LNCaP clone FGC (cell line): ENCODE results near the gene FAM89A.
"Not testable (repeated sequence)": the region's sequence is repeated elsewhere in the genome, so short reads cannot be mapped to it uniquely, and the experiment has no call there.

Source experiments
- DNase-seq: peaks from one replicate; pipeline ENCODE4 v3.0.0-alpha.2; 2011; ENCODE audit warnings: low read depth
- H3K4me3 ChIP-seq: 2 replicates; pipeline ENCODE4 v1.5.1; 2011; ENCODE audit warnings: mild to moderate bottlenecking, low read depth, low read length, control low read depth
- TF ChIP-seq, protein P1 (sequence below): IDR thresholded peaks from 2 replicates; pipeline ENCODE4 v1.5.1; 2012; ENCODE audit warnings: mild to moderate bottlenecking; ENCODE audit not compliant: control insufficient read depth, insufficient read depth; ENCODE audit errors: extremely low read depth

Gene FAM89A

DNA sequence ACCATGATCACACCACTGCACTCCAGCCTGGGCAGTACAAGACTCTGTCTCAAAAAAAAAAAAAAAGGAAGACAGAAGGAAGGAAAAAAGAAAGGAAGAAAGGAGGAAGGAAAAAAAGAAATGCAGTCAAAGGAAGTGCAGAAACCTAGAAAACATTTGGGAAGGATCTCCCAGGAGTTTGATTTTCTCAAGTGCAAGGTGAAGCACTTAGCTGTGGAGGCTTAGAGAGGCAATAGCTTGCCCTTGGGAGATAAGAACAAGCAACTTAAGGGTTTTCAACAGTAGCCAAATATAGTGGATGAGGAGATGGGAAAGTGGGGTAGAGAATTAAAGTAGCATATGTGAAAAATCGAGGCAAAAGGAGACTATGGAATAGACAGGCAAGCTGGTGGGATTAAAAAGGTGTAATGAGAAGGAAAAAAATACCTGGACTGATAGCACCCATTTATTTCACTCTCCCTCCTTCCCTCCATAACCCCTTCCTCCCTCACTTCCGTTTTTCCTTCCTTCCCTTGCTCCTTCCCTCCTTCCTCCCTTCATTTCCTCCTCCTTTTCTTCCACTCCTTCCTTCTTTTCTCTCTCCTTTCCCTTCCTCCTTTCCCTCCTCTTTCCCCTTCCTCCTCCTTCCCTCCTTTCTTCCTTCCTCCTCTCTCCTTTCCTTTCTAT lies 6.8 kb upstream of the FAM89A start:
- TF ChIP-seq, protein P1, sequence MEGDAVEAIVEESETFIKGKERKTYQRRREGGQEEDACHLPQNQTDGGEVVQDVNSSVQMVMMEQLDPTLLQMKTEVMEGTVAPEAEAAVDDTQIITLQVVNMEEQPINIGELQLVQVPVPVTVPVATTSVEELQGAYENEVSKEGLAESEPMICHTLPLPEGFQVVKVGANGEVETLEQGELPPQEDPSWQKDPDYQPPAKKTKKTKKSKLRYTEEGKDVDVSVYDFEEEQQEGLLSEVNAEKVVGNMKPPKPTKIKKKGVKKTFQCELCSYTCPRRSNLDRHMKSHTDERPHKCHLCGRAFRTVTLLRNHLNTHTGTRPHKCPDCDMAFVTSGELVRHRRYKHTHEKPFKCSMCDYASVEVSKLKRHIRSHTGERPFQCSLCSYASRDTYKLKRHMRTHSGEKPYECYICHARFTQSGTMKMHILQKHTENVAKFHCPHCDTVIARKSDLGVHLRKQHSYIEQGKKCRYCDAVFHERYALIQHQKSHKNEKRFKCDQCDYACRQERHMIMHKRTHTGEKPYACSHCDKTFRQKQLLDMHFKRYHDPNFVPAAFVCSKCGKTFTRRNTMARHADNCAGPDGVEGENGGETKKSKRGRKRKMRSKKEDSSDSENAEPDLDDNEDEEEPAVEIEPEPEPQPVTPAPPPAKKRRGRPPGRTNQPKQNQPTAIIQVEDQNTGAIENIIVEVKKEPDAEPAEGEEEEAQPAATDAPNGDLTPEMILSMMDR: no peak
- no peak overlapping the region for H3K4me3 ChIP-seq
- no peak for DNase-seq

DNA sequence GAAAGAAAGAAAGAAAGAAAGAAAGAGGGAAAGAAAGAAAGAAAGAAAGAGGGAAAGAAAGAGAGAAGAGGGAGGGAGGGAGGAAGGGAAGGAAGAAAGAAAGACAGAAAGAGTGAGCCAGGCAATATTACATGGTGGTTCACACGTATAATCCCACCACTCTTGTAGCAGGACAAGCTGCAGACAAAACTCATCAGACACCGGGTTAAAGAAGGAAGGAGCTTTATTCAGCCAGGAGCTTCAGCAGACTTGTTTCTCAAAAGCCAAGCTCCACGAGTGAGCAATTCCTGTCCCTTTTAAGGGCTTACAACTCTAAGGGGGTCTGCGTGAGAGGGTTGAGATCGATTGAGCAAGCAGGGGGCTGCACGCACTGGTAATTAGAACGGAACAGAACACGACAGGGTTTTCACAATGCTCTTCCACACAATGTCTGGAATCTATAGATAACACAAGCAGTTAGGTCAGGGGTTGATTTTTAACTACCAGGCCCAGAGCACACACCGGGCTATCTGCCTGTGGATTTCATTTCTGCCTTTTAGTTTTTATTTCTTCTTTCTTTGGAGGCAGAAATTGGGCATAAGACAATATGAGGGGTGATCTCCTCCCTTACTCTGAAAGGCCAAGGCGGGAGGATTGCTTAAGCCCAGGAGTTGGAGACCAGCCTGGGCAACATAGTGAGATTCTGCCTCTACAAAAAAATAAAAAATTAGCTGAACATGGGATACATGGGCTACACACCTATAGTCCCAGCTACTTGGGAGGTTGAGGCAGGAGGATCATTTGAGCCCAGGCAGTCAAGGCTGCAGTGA lies 6.1 kb upstream of the FAM89A start:
- not testable (repeated sequence) for DNase-seq, H3K4me3 ChIP-seq

DNA sequence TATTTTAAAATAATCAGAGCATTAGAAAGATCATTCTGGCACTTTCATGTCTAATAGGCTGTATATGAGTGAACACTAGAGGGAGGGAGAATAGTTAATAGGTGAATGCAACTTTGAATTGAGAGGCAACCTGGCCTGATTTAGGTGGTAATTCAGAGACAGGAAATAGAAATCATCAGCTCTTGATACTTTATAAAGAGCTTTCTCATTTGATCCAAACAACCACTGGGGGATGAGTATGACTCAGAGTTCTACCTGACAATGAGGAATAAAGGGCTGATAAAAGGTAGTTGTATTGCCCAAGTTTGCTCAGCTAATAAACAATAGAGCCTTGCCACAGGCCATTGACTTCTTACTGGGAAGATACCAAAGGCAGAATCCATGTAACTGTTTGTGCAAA lies 5.2 kb upstream of the FAM89A start:
- TF ChIP-seq, protein P1: no peak
- no peak overlapping the region for H3K4me3 ChIP-seq
- DNase-seq: no peak

- TF ChIP-seq, protein P1: no peak
- no peak for DNase-seq
- H3K4me3 ChIP-seq: no peak overlapping the region
Observed at GRCh38 chr1:231044588-231044987, 4.5 kb upstream of the FAM89A start.

- TF ChIP-seq, protein P1: no peak
- H3K4me3 ChIP-seq: no peak overlapping the region
- no peak for DNase-seq
Observed at GRCh38 chr1:231041719-231042261, 1.7 kb upstream of the FAM89A start.

GRCh38 chr1:231040800-231041718 lies 1.0 kb upstream of the FAM89A start:
- TF ChIP-seq, protein P1: no peak
- DNase-seq: no peak
- no peak overlapping the region; the same call in 1 of the 2 replicates for H3K4me3 ChIP-seq
